ENCODE data around the gene DPP6.

DNA sequence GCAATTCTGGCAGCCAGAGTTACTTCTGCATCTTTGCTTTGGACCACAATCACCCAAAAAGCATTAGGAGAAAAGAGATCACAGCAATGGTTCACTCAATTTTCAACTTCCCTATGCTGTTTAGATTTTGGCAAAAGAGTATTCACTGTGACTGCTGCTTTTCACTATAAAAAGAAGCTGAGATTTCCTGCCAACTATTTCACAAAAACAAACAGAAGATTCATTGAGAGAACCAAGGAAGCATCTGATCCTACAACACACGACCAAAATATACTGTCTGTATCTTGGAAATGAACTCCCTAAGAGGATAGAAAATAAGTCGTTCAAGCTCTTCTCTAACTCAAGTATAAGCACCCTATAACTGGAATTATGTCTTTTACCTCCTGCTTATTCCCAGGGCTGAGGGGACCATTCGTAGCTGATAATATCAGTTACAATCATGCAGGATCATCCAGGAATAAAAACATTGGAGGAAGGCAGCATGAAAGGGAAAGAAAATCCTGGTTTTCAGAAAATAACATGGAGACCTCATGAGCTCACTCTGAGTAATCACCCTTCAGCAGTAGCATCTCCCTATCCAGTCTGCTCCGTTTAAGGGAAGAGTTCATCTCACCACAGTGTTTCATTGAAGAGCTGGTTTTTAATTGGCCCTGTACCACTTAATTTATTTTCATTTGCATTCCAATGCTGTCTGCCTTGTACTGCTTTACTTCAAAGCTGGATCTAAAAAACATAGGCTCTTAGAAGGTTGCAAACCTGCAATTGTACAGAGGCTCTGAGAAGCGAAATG is 694.6 kb downstream of the DPP6 start:
- TF ChIP-seq, protein P1, sequence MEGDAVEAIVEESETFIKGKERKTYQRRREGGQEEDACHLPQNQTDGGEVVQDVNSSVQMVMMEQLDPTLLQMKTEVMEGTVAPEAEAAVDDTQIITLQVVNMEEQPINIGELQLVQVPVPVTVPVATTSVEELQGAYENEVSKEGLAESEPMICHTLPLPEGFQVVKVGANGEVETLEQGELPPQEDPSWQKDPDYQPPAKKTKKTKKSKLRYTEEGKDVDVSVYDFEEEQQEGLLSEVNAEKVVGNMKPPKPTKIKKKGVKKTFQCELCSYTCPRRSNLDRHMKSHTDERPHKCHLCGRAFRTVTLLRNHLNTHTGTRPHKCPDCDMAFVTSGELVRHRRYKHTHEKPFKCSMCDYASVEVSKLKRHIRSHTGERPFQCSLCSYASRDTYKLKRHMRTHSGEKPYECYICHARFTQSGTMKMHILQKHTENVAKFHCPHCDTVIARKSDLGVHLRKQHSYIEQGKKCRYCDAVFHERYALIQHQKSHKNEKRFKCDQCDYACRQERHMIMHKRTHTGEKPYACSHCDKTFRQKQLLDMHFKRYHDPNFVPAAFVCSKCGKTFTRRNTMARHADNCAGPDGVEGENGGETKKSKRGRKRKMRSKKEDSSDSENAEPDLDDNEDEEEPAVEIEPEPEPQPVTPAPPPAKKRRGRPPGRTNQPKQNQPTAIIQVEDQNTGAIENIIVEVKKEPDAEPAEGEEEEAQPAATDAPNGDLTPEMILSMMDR (IDR thresholded peaks at IDR 0.05 in 4 of 5, conservative IDR thresholded peaks at IDR 0.05 in 1 of 5) = no peak
- TF ChIP-seq POLR2A (IDR thresholded peaks at IDR 0.05) = no peak
